CD4-positive, alpha-beta T cell treated with Interleukin-4 for 4 hours (primary cell): ENCODE measurements around the gene GPR31.
"Not testable (repeated sequence)": the region's sequence is repeated elsewhere in the genome, so short reads cannot be mapped to it uniquely, and the experiment has no call there.

Source experiments
- DNase-seq: peaks from one replicate; pipeline ENCODE4 v3.0.0-alpha.2; 2020

Gene GPR31, protein sequence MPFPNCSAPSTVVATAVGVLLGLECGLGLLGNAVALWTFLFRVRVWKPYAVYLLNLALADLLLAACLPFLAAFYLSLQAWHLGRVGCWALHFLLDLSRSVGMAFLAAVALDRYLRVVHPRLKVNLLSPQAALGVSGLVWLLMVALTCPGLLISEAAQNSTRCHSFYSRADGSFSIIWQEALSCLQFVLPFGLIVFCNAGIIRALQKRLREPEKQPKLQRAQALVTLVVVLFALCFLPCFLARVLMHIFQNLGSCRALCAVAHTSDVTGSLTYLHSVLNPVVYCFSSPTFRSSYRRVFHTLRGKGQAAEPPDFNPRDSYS

DNA sequence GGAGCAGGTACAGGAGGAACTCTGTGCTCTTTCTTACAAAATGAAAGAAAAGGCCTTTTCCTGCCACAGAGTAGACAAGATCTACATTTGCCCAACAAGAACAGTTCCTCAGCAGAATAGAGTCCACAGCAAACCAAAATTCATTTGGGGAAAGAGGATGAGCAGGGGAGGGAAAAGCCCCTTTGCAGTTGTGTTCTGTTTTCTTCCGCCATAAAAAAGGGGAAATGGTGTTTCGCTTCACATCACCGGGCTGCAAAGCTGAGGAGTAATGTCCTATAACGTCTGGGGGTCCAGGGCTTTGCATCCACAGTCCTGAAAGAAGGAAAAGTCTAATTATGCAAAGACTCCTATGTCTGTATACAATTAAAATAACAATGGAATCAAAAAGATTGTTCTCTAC is at the start of gene GPR31:
TSS of gene GPR31 (minus strand) at position 118 of the 400 bp plus-strand sequence. CDS start 149 bp downstream, outside the sequence.
- DNase-seq, result no peak

- DNase-seq, result no peak
Measured at GRCh38 chr6:167207527-167207926, 49.7 kb upstream of the GPR31 start.

GRCh38 chr6:167205316-167205715 is 47.5 kb upstream of the GPR31 start:
- not testable (repeated sequence) for DNase-seq

GRCh38 chr6:167204059-167204348 is 46.2 kb upstream of the GPR31 start:
- DNase-seq, result not testable (repeated sequence)

DNA sequence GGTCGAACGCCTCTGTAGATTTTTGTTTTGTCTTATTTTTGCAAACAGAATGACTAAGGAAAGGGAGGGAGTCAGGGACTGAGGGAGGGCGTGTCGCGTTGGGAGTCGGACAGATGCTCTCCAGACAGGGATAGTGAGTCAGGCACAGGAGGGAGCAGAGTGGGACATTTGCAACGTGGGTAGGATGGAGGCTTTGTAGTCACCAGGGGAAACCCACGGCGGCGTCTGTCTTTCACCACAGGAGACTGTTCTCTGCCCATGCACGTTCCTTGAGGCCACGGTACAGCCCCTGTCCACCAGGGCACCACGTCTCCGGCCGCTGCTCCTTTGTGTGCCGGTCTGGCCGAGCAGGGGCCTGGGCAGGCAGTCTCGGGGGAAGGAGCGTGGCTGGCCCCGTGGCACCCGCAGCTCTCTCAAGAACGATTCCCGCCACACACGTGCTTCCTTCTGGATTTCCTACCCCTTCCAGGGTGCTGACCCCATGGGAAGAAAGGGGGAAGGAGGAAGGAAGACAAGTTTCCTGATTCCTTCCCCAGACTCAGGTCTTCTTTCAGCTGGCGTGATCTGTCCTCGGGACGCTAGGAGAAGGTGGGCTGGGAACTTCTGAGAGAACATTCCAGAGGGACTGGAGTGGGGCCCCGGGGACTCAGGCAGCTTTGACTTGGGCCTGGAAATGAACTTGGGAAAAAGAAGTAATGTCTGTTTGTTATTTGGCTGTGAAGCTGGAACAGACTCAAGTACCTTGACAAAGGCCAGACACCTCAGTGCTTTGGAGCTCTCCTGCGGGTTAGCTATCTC is 45.7 kb upstream of the GPR31 start:
- not testable (repeated sequence) for DNase-seq

GRCh38 chr6:167202613-167203012 is 44.8 kb upstream of the GPR31 start:
- DNase-seq, result not testable (repeated sequence)

DNA sequence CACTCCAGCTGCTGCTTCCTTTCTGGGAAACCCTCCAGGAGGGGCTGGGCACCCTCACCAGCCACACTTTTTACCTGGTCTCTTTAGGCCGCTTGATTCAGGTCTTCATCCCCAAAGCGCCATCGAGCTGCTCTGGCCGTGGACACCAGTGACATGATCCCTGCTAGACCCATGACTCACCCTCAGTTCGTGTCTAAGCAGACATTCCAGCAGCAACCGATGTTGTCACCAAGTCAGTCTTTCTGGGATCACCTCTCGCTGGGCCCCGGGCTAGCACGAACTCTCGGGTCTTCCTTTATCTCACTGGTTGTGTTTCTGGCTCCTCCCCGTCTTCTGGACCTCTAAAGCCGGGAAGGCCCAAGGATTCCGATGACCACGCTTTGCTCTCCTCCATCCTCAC is 43.0 kb upstream of the GPR31 start:
- DNase-seq, result no peak

GRCh38 chr6:167195941-167196610 is 38.3 kb upstream of the GPR31 start:
- DNase-seq, result not testable (repeated sequence)

- not testable (repeated sequence) for DNase-seq
Measured at GRCh38 chr6:167193515-167194125, 35.8 kb upstream of the GPR31 start.

- not testable (repeated sequence) for DNase-seq
Measured at GRCh38 chr6:167191043-167191583, 33.3 kb upstream of the GPR31 start.

- DNase-seq, result not testable (repeated sequence)
Measured at GRCh38 chr6:167187275-167187674, 29.5 kb upstream of the GPR31 start.

DNA sequence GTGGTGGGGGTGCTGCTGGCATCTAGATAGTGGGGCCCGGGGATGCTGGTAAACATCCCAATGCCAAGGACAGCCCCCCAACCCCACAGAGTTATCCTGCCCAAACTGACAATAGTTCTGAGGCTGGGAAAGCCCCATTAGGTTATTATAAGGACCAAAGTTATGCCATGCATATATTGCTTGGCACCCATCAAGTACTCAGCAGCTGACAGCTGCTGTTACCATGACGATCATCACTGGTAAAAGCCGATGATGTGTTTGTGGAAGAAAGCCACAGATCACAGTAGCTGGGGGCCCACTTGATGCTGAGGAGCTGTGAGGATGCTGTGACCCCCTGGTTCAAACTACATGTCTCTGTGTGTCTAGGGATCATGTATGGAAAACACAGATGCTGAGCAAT is 27.3 kb upstream of the GPR31 start:
- DNase-seq, result not testable (repeated sequence)

- DNase-seq, result not testable (repeated sequence)
Measured at GRCh38 chr6:167182913-167183314, 25.1 kb upstream of the GPR31 start.

DNA sequence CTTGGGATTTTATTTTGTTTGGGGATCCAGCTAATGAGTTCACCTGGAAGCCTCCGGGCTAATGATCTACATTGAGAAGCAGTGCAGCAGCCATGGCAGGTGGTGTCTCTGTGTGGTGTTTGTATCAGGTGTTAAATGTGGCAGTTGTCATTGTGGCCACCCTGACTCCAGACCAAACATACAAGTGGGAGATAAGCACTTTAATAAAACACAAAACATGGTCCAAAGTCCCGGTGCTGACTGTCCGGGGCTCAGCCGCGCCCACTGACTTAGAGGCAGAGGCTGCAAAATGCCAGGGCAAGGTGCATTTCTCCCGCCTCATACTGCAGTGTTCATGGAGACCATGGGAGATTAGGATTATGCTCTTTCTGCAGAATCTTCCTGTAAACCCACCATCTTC is 23.6 kb upstream of the GPR31 start:
- DNase-seq, result not testable (repeated sequence)

- not testable (repeated sequence) for DNase-seq
Measured at GRCh38 chr6:167180086-167180485, 22.3 kb upstream of the GPR31 start.

DNA sequence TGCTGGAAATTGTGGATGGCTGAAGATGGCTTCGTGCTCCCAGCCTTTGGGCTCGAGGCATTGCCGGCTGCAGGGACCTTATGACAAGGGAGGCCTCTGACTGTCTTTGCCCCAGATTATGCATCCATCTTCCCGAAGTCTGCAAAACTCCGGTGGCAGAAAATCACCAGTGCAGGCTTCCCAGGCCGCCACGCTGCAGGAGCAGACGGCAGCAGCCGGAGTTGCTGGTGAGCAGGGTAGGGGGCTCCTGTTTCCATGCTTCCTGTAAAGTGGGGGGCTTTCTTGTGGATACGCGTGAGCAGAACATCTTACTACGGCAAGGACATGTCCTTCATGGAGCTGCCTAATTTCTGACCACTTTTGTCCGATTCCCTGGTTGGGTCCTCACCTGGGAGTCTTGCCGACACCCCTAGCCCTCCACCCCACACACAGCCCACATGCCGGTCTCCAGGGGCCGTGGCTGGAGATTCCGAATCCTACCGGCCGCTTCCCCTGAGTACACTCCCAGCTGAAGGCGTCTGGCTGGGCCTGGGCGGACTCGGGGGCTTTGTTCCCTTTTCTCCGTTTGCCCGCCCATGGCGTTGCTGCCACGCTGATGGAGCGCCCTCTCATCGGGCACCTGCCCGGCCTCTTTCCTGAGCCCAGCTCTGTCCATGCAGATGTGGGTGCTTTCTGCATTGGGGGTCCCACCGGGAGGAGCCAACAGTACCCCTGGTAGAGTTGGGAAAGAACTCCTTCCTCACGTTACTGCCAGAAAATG is 21.3 kb upstream of the GPR31 start:
- not testable (repeated sequence) for DNase-seq

GRCh38 chr6:167177271-167177670 is 19.5 kb upstream of the GPR31 start:
- not testable (repeated sequence) for DNase-seq

GRCh38 chr6:167172011-167172410 is 14.2 kb upstream of the GPR31 start:
- DNase-seq, result not testable (repeated sequence)

GRCh38 chr6:167171300-167171699 is 13.5 kb upstream of the GPR31 start:
- DNase-seq, result not testable (repeated sequence)

DNA sequence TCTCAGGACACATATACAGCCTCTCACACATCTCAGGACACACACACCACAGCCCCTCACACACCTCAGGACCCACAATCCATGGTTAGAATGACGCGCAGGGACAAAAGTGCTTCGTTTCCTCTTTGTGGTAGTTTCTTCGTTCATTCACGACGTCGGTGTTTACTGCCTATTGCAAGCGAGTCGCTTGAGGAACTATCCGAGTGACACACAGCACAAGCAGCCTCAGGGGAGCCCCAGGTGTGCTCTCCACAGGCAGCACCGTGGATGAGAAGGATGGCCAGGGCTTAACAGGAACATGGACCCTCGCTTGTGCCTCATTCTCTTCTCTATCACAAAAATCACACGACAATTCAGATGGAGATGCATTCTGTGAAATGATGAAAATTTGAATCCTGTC is 12.1 kb upstream of the GPR31 start:
- not testable (repeated sequence) for DNase-seq

DNA sequence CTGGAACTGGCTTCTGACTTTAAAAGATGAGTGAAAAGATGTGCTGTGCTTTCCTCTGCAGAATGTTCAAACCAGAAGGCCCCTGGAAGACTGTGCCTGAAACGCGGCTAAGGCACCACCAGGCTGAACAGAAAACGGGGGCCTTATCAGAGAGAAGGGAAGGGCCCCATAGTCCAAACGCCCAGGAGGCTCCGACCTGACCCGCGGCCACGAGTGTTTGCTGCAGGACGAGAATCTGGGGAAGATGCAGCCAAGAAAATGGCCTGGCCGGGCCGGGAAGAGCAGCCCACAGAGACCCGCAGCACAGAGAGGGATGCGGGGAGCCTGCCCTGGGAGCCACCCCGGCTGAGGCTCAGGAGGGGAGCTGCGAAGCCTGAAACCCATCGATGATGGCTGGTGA is 10.5 kb upstream of the GPR31 start:
- not testable (repeated sequence) for DNase-seq

GRCh38 chr6:167167699-167168098 is 9.9 kb upstream of the GPR31 start:
- not testable (repeated sequence) for DNase-seq
